Activated CD8-positive, alpha-beta T cell treated with anti-CD3 and anti-CD28 coated beads for 36 hours (primary cell): ENCODE measurements around the gene NAA10. TPM values are rescaled to one million over a fixed set of nuclear protein-coding genes. Genes with fewer than 3 reads are reported as not detected.
A peak's percentile ranks its signal among the peaks of the same experiment; 100 is the strongest.

Source experiments
- ATAC-seq: fragments of 200-7000 bp; cut with Tn5 transposase; one replicate; pipeline ENCODE4 v1.10.0; 2021; ENCODE audit warnings: mild to moderate bottlenecking, moderate library complexity
- CTCF ChIA-PET: fragments of 350-600 bp; sonication (Branson Sonifier 250); formaldehyde crosslinking; loops from one replicate; lab custom pipeline; 2021; ENCODE audit warnings: antibody characterized with exemption; lab: Charles Lee
- POLR2A ChIA-PET: fragments of 350-600 bp; sonication (Branson Sonifier 250); formaldehyde crosslinking; loops from one replicate; lab custom pipeline; 2021; ENCODE audit warnings: antibody characterized with exemption; lab: Charles Lee
- DNase-seq: peaks from one replicate; pipeline ENCODE4 v3.0.0-alpha.2; 2020
- H3K27ac Mint-ChIP-seq: one replicate; pipeline ENCODE4 v1.8.0; 2021; ENCODE audit warnings: mild to moderate bottlenecking, mixed read lengths
- H3K27me3 Mint-ChIP-seq: one replicate; pipeline ENCODE4 v1.8.0; 2021; ENCODE audit warnings: mixed read lengths
- H3K36me3 Mint-ChIP-seq: one replicate; pipeline ENCODE4 v1.8.0; 2021; ENCODE audit warnings: low read depth, mixed read lengths
- H3K4me1 Mint-ChIP-seq: one replicate; pipeline ENCODE4 v1.8.0; 2021; ENCODE audit warnings: low read depth, mixed read lengths
- H3K4me3 Mint-ChIP-seq: one replicate; pipeline ENCODE4 v1.8.0; 2021; ENCODE audit warnings: mild to moderate bottlenecking, moderate library complexity, mixed read lengths
- H3K9me3 Mint-ChIP-seq: one replicate; pipeline ENCODE4 v1.8.0; 2021; ENCODE audit warnings: mixed read lengths
- intact Hi-C: fragments of 100-400 bp; cut with micrococcal nuclease; formaldehyde crosslinking; loops from one replicate; pipeline ENCODE4 v1.10.0; 2022
- total RNA-seq, 2 experiments: library from RNA; stranded (reverse); gene quantifications; one replicate each; pipeline ENCODE4 v1.2.3, GENCODE V29; 2021
- TF ChIP-seq, protein P1 (sequence below): fragments of 200-600 bp; IDR thresholded peaks from one replicate; pipeline ENCODE4 v1.8.0; 2022; ENCODE audit warnings: antibody characterized with exemption, mild to moderate bottlenecking

Gene NAA10
- total RNA-seq, 2 experiments from 2014 or later, result 123 to 136 TPM

DNA sequence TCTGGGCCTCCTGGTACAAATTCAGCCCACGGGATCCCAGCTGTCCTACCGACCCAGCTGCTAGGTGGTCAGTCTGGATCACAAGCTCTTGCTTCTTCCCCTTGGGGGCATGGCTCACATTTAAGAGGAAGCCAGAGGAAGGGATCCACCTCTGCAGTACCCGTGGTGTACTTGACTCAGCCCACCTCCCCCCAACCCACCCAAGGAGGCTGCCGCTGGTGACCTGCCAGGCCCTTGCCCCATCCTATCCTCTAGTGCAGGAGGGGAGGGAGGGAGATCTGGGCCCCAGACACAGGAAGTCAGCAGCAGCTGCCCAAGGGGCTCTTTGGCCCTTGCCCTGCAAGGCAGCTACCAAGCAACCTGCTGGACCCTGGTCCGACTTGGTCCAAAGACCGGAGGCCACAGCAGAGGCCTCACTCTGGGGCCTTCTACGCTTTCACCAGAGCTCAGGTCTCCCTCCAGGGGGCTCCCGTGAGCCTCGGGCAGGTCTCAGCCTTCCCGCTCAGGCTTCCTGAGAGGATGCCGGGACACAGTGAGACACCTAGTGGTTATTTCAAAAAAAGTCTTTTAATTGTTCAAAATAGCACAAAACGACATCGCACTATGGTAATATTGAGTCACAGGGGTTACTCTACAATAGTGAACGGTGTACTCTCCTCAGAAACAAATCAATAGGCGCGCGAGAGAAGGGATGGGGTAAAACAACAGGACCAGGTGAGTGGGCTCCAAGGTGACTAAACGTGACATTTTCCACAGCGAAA is 12.4 kb upstream of the NAA10 start:
- ATAC-seq (peak; percentile 82), DNase-seq (peak; percentile 83)
- Mint-ChIP-seq H3K27me3 (no peaks in the 10 kb centered on the region), H3K36me3 (peaks cover 23% of the 10 kb centered on the region), H3K27ac (peak overlapping the region; percentile 86), H3K4me1 (peaks cover 39% of the 10 kb centered on the region), H3K9me3 (no peaks in the 10 kb centered on the region), H3K4me3 (peak overlapping the region; percentile 4)
- intact Hi-C loops, result no loop called here
- TF ChIP-seq, protein P1, sequence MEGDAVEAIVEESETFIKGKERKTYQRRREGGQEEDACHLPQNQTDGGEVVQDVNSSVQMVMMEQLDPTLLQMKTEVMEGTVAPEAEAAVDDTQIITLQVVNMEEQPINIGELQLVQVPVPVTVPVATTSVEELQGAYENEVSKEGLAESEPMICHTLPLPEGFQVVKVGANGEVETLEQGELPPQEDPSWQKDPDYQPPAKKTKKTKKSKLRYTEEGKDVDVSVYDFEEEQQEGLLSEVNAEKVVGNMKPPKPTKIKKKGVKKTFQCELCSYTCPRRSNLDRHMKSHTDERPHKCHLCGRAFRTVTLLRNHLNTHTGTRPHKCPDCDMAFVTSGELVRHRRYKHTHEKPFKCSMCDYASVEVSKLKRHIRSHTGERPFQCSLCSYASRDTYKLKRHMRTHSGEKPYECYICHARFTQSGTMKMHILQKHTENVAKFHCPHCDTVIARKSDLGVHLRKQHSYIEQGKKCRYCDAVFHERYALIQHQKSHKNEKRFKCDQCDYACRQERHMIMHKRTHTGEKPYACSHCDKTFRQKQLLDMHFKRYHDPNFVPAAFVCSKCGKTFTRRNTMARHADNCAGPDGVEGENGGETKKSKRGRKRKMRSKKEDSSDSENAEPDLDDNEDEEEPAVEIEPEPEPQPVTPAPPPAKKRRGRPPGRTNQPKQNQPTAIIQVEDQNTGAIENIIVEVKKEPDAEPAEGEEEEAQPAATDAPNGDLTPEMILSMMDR, result peak; percentile 75
- ChIA-PET POLR2A (interaction anchor here (0.6 to 11.9 kb wide), 5 partner anchors 11 to 42 kb away, joined by 3 to 130 read pairs (median 52); partner anchors contain the start of genes ARHGAP4, HCFC1 and NAA10), CTCF (interaction anchor here (0.7 to 10.2 kb wide), 14 partner anchors 8 to 430 kb away, joined by 3 to 136 read pairs (median 3); partner anchors contain the start of genes ARHGAP4, NAA10 and PLXNB3)

DNA sequence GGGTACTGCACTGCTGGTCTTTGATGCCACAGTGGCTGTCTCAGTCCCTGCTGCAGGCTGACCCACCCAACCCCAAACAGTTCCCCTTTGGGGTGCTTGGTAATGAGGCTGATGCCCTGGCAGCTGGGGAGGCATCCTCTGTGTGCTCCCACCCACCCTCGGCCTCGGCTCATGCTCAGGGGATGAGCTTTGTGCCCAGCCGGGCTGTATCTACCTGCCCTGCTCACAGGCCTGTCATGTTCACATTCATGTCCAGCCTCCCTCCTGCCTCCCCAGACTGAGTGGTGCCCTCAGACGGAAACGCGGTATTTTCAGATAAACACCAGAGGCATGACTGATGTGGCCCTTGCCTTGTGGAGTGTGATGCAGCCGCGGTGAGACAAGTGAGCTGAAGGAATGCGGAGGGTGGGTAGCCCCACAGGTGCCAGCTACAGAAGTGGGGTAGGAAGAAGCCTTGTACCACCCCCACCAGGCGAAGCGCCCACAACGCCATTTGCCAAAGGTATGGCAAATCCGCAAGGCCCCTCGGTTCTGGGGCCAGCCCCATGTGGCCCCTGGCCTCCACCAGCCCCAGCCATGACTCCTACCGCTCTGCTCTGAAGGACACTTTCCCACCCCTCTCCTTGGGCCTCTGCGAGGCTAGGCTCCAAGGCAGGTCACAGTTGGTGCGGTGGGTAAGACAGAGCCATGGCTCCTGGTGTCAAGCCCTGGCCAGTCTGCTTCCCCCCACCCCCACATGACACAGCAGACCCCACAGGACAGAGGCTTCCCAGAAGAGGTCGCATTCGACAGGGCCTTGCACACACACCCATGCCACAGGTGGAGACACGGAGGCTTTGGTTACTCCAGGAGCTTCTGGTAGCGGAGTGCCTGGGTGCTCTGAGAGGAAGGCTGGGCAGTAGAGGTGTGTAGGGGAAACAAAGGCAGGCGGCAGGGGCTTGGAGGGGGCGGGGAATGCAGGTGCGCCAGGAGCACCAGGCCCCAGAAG is 11.4 kb upstream of the NAA10 start:
- Mint-ChIP-seq H3K4me1 (peaks cover 38% of the 10 kb centered on the region), H3K4me3 (no peak overlapping the region), H3K27ac (no peak overlapping the region), H3K9me3 (no peaks in the 10 kb centered on the region), H3K27me3 (no peaks in the 10 kb centered on the region), H3K36me3 (peaks cover 20% of the 10 kb centered on the region)
- ATAC-seq (no peak), DNase-seq (no peak)
- CTCF ChIA-PET, result interaction anchor here (0.6 to 10.2 kb wide), 8 partner anchors 14 to 431 kb away, joined by 3 to 136 read pairs (median 4); partner anchors contain the start of genes ARHGAP4 and PLXNB3
- intact Hi-C loops, result no loop called here
- TF ChIP-seq, protein P1, result no peak
- POLR2A ChIA-PET, result interaction anchor here (0.6 to 11.9 kb wide), 4 partner anchors 10 to 39 kb away, joined by 3 to 130 read pairs (median 34); partner anchors contain the start of genes ARHGAP4 and NAA10

DNA sequence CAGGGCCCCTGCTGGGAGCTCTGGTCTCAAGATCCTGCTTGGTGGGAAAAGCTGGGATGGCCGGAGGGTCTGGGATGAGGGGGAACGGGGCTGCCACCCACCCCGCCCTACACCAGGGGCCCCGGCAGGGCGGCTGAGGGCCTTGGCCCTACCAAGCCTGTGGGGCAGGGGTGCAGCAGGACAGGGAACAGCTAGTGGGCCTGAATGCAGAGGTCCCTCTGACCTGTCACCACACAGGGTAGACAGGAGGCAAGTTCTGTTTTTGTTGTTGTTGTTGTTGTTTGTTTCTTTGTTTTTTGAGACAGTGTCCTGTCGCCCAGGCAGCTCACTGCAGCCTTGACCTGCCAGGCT is 9.9 kb upstream of the NAA10 start:
- DNase-seq (no peak), ATAC-seq (peak; percentile 2)
- peaks cover 11% of the 10 kb centered on the region for H3K36me3 Mint-ChIP-seq
- ChIA-PET POLR2A (interaction anchor here (0.8 to 11.9 kb wide), 4 partner anchors 9 to 41 kb away, joined by 3 to 130 read pairs (median 28); partner anchors contain the start of genes ARHGAP4, AVPR2 and NAA10), CTCF (interaction anchor here (1.7 to 10.2 kb wide), 2 partner anchors 19 to 181 kb away, joined by 5 to 136 read pairs; partner anchors contain the start of genes ARHGAP4 and PLXNB3)
- H3K27me3 Mint-ChIP-seq, result no peaks in the 10 kb centered on the region
- H3K9me3 Mint-ChIP-seq, result no peaks in the 10 kb centered on the region
- H3K4me3 Mint-ChIP-seq, result no peak overlapping the region
- peaks cover 35% of the 10 kb centered on the region for H3K4me1 Mint-ChIP-seq
- peak overlapping the region; percentile 82 for H3K27ac Mint-ChIP-seq
- intact Hi-C loops, result no loop called here
- TF ChIP-seq, protein P1, result no peak

DNA sequence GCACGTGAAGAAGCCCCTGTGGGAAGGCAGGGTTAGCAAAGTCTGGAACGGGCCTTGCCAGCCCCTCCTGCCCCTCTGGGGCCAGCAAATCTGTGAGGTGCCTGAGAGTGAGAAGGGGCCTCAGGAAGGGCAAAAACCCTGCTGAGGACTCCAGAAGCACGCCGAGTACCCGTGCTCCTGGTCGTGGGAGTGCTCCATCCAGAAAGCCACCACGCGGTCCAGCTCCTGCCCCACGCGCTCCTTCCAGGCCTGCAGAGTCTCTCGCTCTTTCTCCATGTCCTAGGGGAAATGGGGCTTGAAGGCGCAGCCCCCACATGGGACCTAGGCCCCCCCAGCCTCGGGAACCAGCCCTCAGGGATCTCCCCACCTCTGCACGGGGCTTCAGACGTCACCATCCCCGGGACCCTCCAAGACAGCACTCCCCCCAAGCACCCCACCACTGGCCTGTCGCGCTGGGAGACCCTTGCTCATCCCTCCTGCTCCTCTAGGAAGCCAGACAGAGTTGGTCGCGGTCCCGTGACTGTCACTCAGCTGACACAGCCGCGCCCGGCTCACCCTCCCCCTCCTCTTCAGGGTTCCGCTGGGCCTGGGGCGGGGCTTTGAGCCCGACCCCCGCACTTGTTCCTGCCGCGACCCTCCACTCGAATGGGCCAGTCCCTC is 9.4 kb upstream of the NAA10 start, which contains the start of gene RENBP:
TSS of gene RENBP (minus strand) at position 504 of the 660 bp plus-strand sequence. CDS start at position 471, 33 bp downstream.
- Mint-ChIP-seq H3K36me3 (peaks cover 6% of the 10 kb centered on the region), H3K27ac (peak within 1 kb of the TSS; percentile 82), H3K4me1 (peaks cover 35% of the 10 kb centered on the region), H3K4me3 (peak within 1 kb of the TSS; percentile 78), H3K27me3 (no peaks in the 10 kb centered on the region), H3K9me3 (no peaks in the 10 kb centered on the region)
- ChIA-PET POLR2A (interaction anchor here (0.5 to 11.9 kb wide), 5 partner anchors 8 to 40 kb away, joined by 3 to 130 read pairs (median 3); partner anchors contain the start of genes ARHGAP4, AVPR2 and NAA10), CTCF (interaction anchor here (10.2 kb wide), 1 partner anchor 19 kb away, joined by 136 read pairs; the partner anchor contains the start of gene ARHGAP4)
- intact Hi-C loops, result no loop called here
- ATAC-seq (peak; percentile 35), DNase-seq (peak; percentile 60)
- TF ChIP-seq, protein P1, result no peak
